ENCODE data around the gene ANKRD6.

DNA sequence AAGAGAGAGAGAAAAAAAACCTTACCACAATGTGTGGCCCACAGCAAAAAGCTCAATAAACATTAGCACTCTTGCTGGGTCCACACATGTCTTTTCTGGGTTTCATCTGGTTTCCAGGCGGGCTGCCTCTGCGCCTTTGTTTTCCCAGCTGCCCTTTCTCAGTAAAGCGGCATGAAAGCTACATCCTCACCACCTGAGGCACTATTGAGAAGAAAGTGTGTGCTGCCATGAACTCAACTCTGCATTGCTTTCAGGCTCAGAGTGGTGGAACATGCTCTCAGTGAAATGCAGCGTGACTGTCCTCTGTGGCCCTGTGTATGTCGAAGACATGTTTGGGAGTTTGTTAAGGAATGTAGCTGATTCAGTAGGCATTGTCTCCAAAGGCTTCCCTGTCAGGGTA lies 103.3 kb downstream of the ANKRD6 start:
- TF ChIP-seq, protein P1, sequence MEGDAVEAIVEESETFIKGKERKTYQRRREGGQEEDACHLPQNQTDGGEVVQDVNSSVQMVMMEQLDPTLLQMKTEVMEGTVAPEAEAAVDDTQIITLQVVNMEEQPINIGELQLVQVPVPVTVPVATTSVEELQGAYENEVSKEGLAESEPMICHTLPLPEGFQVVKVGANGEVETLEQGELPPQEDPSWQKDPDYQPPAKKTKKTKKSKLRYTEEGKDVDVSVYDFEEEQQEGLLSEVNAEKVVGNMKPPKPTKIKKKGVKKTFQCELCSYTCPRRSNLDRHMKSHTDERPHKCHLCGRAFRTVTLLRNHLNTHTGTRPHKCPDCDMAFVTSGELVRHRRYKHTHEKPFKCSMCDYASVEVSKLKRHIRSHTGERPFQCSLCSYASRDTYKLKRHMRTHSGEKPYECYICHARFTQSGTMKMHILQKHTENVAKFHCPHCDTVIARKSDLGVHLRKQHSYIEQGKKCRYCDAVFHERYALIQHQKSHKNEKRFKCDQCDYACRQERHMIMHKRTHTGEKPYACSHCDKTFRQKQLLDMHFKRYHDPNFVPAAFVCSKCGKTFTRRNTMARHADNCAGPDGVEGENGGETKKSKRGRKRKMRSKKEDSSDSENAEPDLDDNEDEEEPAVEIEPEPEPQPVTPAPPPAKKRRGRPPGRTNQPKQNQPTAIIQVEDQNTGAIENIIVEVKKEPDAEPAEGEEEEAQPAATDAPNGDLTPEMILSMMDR (IDR thresholded peaks at IDR 0.05; ENCODE audit: poor library complexity), result no peak
- no peak for TF ChIP-seq EZH2 (IDR thresholded peaks at IDR 0.05; ENCODE audit: borderline replicate concordance)
